Glutamatergic neuron (in vitro differentiated cells): Measurements from ENCODE around the gene ARHGEF18. TPM values are rescaled to one million over a fixed set of nuclear protein-coding genes. Genes with fewer than 3 reads are reported as not detected.

Source experiments
- DNase-seq: peaks from one replicate; pipeline ENCODE4 v3.0.0; 2022
- H3K27ac Mint-ChIP-seq: one replicate; pipeline ENCODE4 v1.8.0; 2020; ENCODE audit warnings: mild to moderate bottlenecking, mixed read lengths, inconsistent platforms; ENCODE audit not compliant: unreplicated experiment
- H3K27me3 Mint-ChIP-seq: one replicate; pipeline ENCODE4 v1.8.0; 2020; ENCODE audit warnings: mild to moderate bottlenecking, moderate library complexity, mixed read lengths, inconsistent platforms; ENCODE audit not compliant: unreplicated experiment
- H3K36me3 Mint-ChIP-seq: one replicate; pipeline ENCODE4 v1.8.0; 2020; ENCODE audit warnings: mild to moderate bottlenecking, mixed read lengths, inconsistent platforms; ENCODE audit not compliant: unreplicated experiment
- H3K4me1 Mint-ChIP-seq: one replicate; pipeline ENCODE4 v1.8.0; 2020; ENCODE audit warnings: mild to moderate bottlenecking, low read depth, mixed read lengths, inconsistent platforms; ENCODE audit not compliant: unreplicated experiment
- H3K4me3 Mint-ChIP-seq: one replicate; pipeline ENCODE4 v1.8.0; 2020; ENCODE audit warnings: mild to moderate bottlenecking, mixed read lengths, inconsistent platforms; ENCODE audit not compliant: unreplicated experiment
- H3K9me3 Mint-ChIP-seq: one replicate; pipeline ENCODE4 v1.8.0; 2020; ENCODE audit warnings: mild to moderate bottlenecking, moderate library complexity, mixed read lengths, inconsistent platforms; ENCODE audit not compliant: unreplicated experiment
- CTCF ChIP-seq: fragments of 200-600 bp; sonication (generic); IDR thresholded peaks from one replicate; pipeline ENCODE4 v1.5.0; 2021; ENCODE audit not compliant: partially characterized antibody, unreplicated experiment
- total RNA-seq: library from RNA; stranded (reverse); fragmentation: NEBNext Ultra II Directional; extraction: Animal tissue kit (Norgen Biotek cat#: 25700); gene quantifications from one replicate; pipeline ENCODE4 v1.2.1, GENCODE V29; 2021; ENCODE audit not compliant: unreplicated experiment

Gene ARHGEF18
- total RNA-seq, 1 donor from 2014 or later = 44.1 TPM

- H3K4me1 Mint-ChIP-seq = no peaks in the 10 kb centered on the region
- no peak overlapping the region for H3K27ac Mint-ChIP-seq
- H3K4me3 Mint-ChIP-seq = no peak overlapping the region
These were observed 36.3 kb downstream of the ARHGEF18 start for GRCh38 chr19:7385062-7385461.

GRCh38 chr19:7386308-7386707, 37.6 kb downstream of the ARHGEF18 start:
- H3K9me3 Mint-ChIP-seq = peaks cover 4% of the 10 kb centered on the region
- H3K27me3 Mint-ChIP-seq = peaks cover 3% of the 10 kb centered on the region
- H3K27ac Mint-ChIP-seq = no peak overlapping the region
- H3K4me1 Mint-ChIP-seq = no peaks in the 10 kb centered on the region
- TF ChIP-seq CTCF = no peak
- H3K4me3 Mint-ChIP-seq = no peak overlapping the region
- no peaks in the 10 kb centered on the region for H3K36me3 Mint-ChIP-seq
- no peak for DNase-seq

More at GRCh38 chr19:7385062-7385461, 36.3 kb downstream of the ARHGEF18 start:
- H3K27me3 Mint-ChIP-seq = peaks cover 2% of the 10 kb centered on the region
- peaks cover 4% of the 10 kb centered on the region for H3K9me3 Mint-ChIP-seq
- TF ChIP-seq CTCF = no peak
- no peak for DNase-seq
- H3K36me3 Mint-ChIP-seq = no peaks in the 10 kb centered on the region

GRCh38 chr19:7386769-7387168, 38.0 kb downstream of the ARHGEF18 start:
- no peak for DNase-seq
- no peaks in the 10 kb centered on the region for H3K4me1 Mint-ChIP-seq
- no peak for TF ChIP-seq CTCF
- no peak overlapping the region for H3K27ac Mint-ChIP-seq
- peaks cover 3% of the 10 kb centered on the region for H3K9me3 Mint-ChIP-seq
- no peaks in the 10 kb centered on the region for H3K36me3 Mint-ChIP-seq
- peaks cover 4% of the 10 kb centered on the region for H3K27me3 Mint-ChIP-seq
- no peak overlapping the region for H3K4me3 Mint-ChIP-seq

GRCh38 chr19:7391218-7391670, 42.5 kb downstream of the ARHGEF18 start:
- Mint-ChIP-seq H3K4me1 (peaks cover 6% of the 10 kb centered on the region), H3K36me3 (no peaks in the 10 kb centered on the region), H3K27me3 (peaks cover 8% of the 10 kb centered on the region), H3K9me3 (peaks cover 8% of the 10 kb centered on the region), H3K27ac (no peak overlapping the region), H3K4me3 (no peak overlapping the region)
- TF ChIP-seq CTCF = no peak
- no peak for DNase-seq

- Mint-ChIP-seq H3K4me1 (peaks cover 6% of the 10 kb centered on the region), H3K9me3 (peaks cover 9% of the 10 kb centered on the region), H3K27me3 (peaks cover 8% of the 10 kb centered on the region), H3K27ac (peak overlapping the region; percentile 68), H3K4me3 (peak overlapping the region; percentile 93), H3K36me3 (no peaks in the 10 kb centered on the region)
- DNase-seq = no peak
- TF ChIP-seq CTCF = no peak
These were observed 44.7 kb downstream of the ARHGEF18 start for GRCh38 chr19:7393459-7393858.
